ENCODE data around the gene LSM14B. TPM values are rescaled to one million over a fixed set of nuclear protein-coding genes. Genes with fewer than 3 reads are reported as not detected.

LSM14B gene
- total RNA-seq (10 to 100 TPM; 34.5 to 35.7 TPM), total RNA-seq (13.8 to 73.7 (median 54.7) reads per million in 172 experiments)
- polyA plus RNA-seq (2013, experiment 1 of 2) = 30.3 TPM
- polyA plus RNA-seq (2013, experiment 2 of 2) = 33.4 TPM

GRCh38 chr20:62121776-62122653 lies at the start of gene LSM14B:
Gene LSM14B (plus strand): TSS chr20:62122475. CDS start chr20:62122667, 192 bp downstream.
- no peaks in the 10 kb centered on the region for H3K27me3 ChIP-seq (ENCODE audit: control insufficient read depth in 1 of 2, insufficient read depth in 2 of 2, low read length in 2 of 2)
- H3K4me1 ChIP-seq (ENCODE audit: insufficient read depth, low read length) = peaks cover 62% of the 10 kb centered on the region
- Mint-ChIP-seq H3K27me3 (no peaks in the 10 kb centered on the region), H3K9me3 (no peaks in the 10 kb centered on the region), H3K27ac (peak within 1 kb of the TSS; percentile 94), H3K4me3 (peak within 1 kb of the TSS; percentile 93), H3K36me3 (ENCODE audit: low read depth) (peaks cover 46% of the 10 kb centered on the region), H3K4me1 (ENCODE audit: low read depth) (peaks cover 61% of the 10 kb centered on the region)
- intact Hi-C loops (cut with DNase I, micrococcal nuclease) = loop anchor here (1.0 to 5.0 kb wide), 8 partner anchors 15 to 265 kb away; partner anchors contain the start of genes ADRM1 (in 2 of the 2), OSBPL2 (in 1 of the 2) and RPS21 (in 1 of the 2)
- POLR2A ChIA-PET = interaction anchor here (0.6 to 6.2 kb wide), 20 partner anchors 8 to 980 kb away, joined by 3 to 149 read pairs (median 5); partner anchors contain the start of genes OSBPL2, PSMA7, SS18L1 and TAF4
- peaks cover 28% of the 10 kb centered on the region for H3K36me3 ChIP-seq (ENCODE audit: insufficient read depth, low read length)
- peak within 1 kb of the TSS; percentile 57 for H3K4me3 ChIP-seq (ENCODE audit: low read length)
- peak within 1 kb of the TSS; percentile 62 to 89 for H3K27ac ChIP-seq (ENCODE audit: low read depth in 1 of 2, low read length in 2 of 2)
- CTCF ChIA-PET = interaction anchor here (1.1 to 1.9 kb wide), 5 partner anchors 14 to 111 kb away, joined by 3 to 6 read pairs (median 4); no protein-coding TSS in a partner anchor
- no peak for TF ChIP-seq CTCF (IDR thresholded peaks at IDR 0.05)
- DNase-seq (peak; percentile 89 to 99 (median 96)), ATAC-seq (ENCODE audit: poor library complexity) (peak; percentile 75)
- peaks cover 0 to 8% of the 10 kb centered on the region in 2 experiments for H3K9me3 ChIP-seq (ENCODE audit: control insufficient read depth in 1 of 2, insufficient read depth in 1 of 2, low read length in 2 of 2)

- Histone ChIP-seq H3K36me3 (ENCODE audit: insufficient read depth, low read length) (no peaks in the 10 kb centered on the region), H3K4me1 (ENCODE audit: insufficient read depth, low read length) (no peaks in the 10 kb centered on the region), H3K27ac (ENCODE audit: low read depth in 1 of 2, low read length in 2 of 2) (no peak overlapping the region), H3K9me3 (ENCODE audit: control insufficient read depth in 1 of 2, insufficient read depth in 1 of 2, low read length in 2 of 2) (peaks cover 30 to 31% of the 10 kb centered on the region in 2 experiments), H3K27me3 (ENCODE audit: control insufficient read depth in 1 of 2, insufficient read depth in 2 of 2, low read length in 2 of 2) (no peaks in the 10 kb centered on the region), H3K4me3 (ENCODE audit: low read length) (no peak overlapping the region)
- POLR2A ChIA-PET = no interaction called here
- Mint-ChIP-seq H3K4me1 (ENCODE audit: low read depth) (peaks cover 6% of the 10 kb centered on the region), H3K9me3 (peaks cover 12% of the 10 kb centered on the region), H3K36me3 (ENCODE audit: low read depth) (peaks cover 18% of the 10 kb centered on the region), H3K27ac (no peak overlapping the region), H3K27me3 (no peaks in the 10 kb centered on the region), H3K4me3 (no peak overlapping the region)
- CTCF ChIA-PET = no interaction called here
- intact Hi-C loops (cut with DNase I, micrococcal nuclease) = no loop called here
- no peak for TF ChIP-seq CTCF (IDR thresholded peaks at IDR 0.05)
- ATAC-seq (ENCODE audit: poor library complexity) (no peak), DNase-seq (no peak)
Observed at GRCh38 chr20:62073323-62073722, 49.0 kb upstream of the LSM14B start.

GRCh38 chr20:62079166-62079565 lies 43.1 kb upstream of the LSM14B start:
- H3K4me3 ChIP-seq (ENCODE audit: low read length) = no peak overlapping the region
- no peak for TF ChIP-seq CTCF (IDR thresholded peaks at IDR 0.05)
- Mint-ChIP-seq H3K9me3 (peaks cover 7% of the 10 kb centered on the region), H3K27ac (no peak overlapping the region), H3K27me3 (no peaks in the 10 kb centered on the region), H3K4me1 (ENCODE audit: low read depth) (no peaks in the 10 kb centered on the region), H3K4me3 (no peak overlapping the region), H3K36me3 (ENCODE audit: low read depth) (peaks cover 14% of the 10 kb centered on the region)
- peaks cover 15 to 38% of the 10 kb centered on the region in 2 experiments for H3K9me3 ChIP-seq (ENCODE audit: control insufficient read depth in 1 of 2, insufficient read depth in 1 of 2, low read length in 2 of 2)
- no peaks in the 10 kb centered on the region for H3K27me3 ChIP-seq (ENCODE audit: control insufficient read depth in 1 of 2, insufficient read depth in 2 of 2, low read length in 2 of 2)
- H3K27ac ChIP-seq (ENCODE audit: low read depth in 1 of 2, low read length in 2 of 2) = no peak overlapping the region
- DNase-seq = no peak
- ATAC-seq (ENCODE audit: poor library complexity) = no peak
- POLR2A ChIA-PET = no interaction called here
- H3K4me1 ChIP-seq (ENCODE audit: insufficient read depth, low read length) = no peaks in the 10 kb centered on the region
- CTCF ChIA-PET = no interaction called here
- no peaks in the 10 kb centered on the region for H3K36me3 ChIP-seq (ENCODE audit: insufficient read depth, low read length)
- intact Hi-C loops (cut with DNase I, micrococcal nuclease) = no loop called here
